Neutrophil (primary cell): ENCODE data around the gene NOTCH2NLA.
"Not testable (repeated sequence)": the region's sequence is repeated elsewhere in the genome, so short reads cannot be mapped to it uniquely, and the experiment has no call there.

ENCODE experiments used
- H3K27ac ChIP-seq: fragments of 200-600 bp; sonication (generic); 2 replicates; pipeline ENCODE4 v1.5.1; 2016; ENCODE audit warnings: mild to moderate bottlenecking, moderate library complexity
- H3K27me3 ChIP-seq: fragments of 200-600 bp; sonication (generic); 2 replicates; pipeline ENCODE4 v1.6.0; 2016; ENCODE audit warnings: mild to moderate bottlenecking
- H3K36me3 ChIP-seq: fragments of 200-600 bp; sonication (generic); 2 replicates; pipeline ENCODE4 v1.5.1; 2017
- H3K4me1 ChIP-seq, 2 experiments: fragments of 200-600 bp in 1 of 2; sonication (generic) in 1 of 2; 1 replicate in 1 of 2; 2 replicates in 1 of 2; pipeline versions ENCODE4 v1.5.1 to v1.6.1; 2013 to 2016; ENCODE audit warnings: low read depth in 1 of 2, low read length in 1 of 2, mild to moderate bottlenecking in 1 of 2, moderate library complexity in 1 of 2; ENCODE audit not compliant: control insufficient read depth in 1 of 2, insufficient read depth in 1 of 2
- H3K4me3 ChIP-seq, 2 experiments: fragments of 200-600 bp in 1 of 2; sonication (generic) in 1 of 2; 1 replicate in 1 of 2; 2 replicates in 1 of 2; pipeline ENCODE4 v1.5.1; 2013 to 2016; ENCODE audit warnings: low read depth in 1 of 2, low read length in 1 of 2, mild to moderate bottlenecking in 1 of 2, moderate library complexity in 1 of 2
- H3K9me3 ChIP-seq: fragments of 200-600 bp; sonication (generic); 2 replicates; pipeline ENCODE4 v1.5.1; 2016
- CTCF ChIP-seq: fragments of 200-600 bp; sonication (generic); IDR thresholded peaks from 2 replicates; pipeline ENCODE4 v1.5.1; 2016; ENCODE audit warnings: antibody characterized with exemption

Gene NOTCH2NLA

GRCh38 chr1:146253249-146253855, 24.5 kb upstream of the NOTCH2NLA start:
- H3K9me3 ChIP-seq, H3K27ac ChIP-seq, H3K4me3 ChIP-seq, H3K4me1 ChIP-seq, H3K36me3 ChIP-seq, H3K27me3 ChIP-seq: not testable (repeated sequence)

GRCh38 chr1:146251523-146251922, 22.7 kb upstream of the NOTCH2NLA start:
- not testable (repeated sequence) for H3K36me3 ChIP-seq, H3K27me3 ChIP-seq, H3K4me3 ChIP-seq

GRCh38 chr1:146248643-146249042, 19.8 kb upstream of the NOTCH2NLA start:
- H3K4me1 ChIP-seq, H3K27me3 ChIP-seq, H3K36me3 ChIP-seq, H3K9me3 ChIP-seq, H3K4me3 ChIP-seq, H3K27ac ChIP-seq: not testable (repeated sequence)

More at GRCh38 chr1:146251523-146251922, 22.7 kb upstream of the NOTCH2NLA start:
- not testable (repeated sequence) for H3K9me3 ChIP-seq, H3K27ac ChIP-seq, H3K4me1 ChIP-seq

- H3K4me1 ChIP-seq, H3K27ac ChIP-seq, H3K36me3 ChIP-seq, H3K9me3 ChIP-seq, H3K27me3 ChIP-seq, H3K4me3 ChIP-seq: not testable (repeated sequence)
These were observed 7.8 kb upstream of the NOTCH2NLA start for GRCh38 chr1:146236626-146237025.

- not testable (repeated sequence) for H3K4me1 ChIP-seq, H3K27ac ChIP-seq, H3K27me3 ChIP-seq, H3K9me3 ChIP-seq, H3K4me3 ChIP-seq, H3K36me3 ChIP-seq
These were observed 7.3 kb upstream of the NOTCH2NLA start for GRCh38 chr1:146236026-146236601.

- peak overlapping the region; percentile 55 to 71 for H3K4me3 ChIP-seq
- not testable (repeated sequence) for H3K27me3 ChIP-seq, H3K9me3 ChIP-seq, H3K36me3 ChIP-seq, H3K4me1 ChIP-seq
- peak overlapping the region; percentile 73 for H3K27ac ChIP-seq
These were observed 608 bp downstream of the NOTCH2NLA start for GRCh38 chr1:146228144-146228682.

GRCh38 chr1:146174531-146174930, 54.3 kb downstream of the NOTCH2NLA start:
- not testable (repeated sequence) for H3K9me3 ChIP-seq, H3K4me3 ChIP-seq, H3K27me3 ChIP-seq, H3K4me1 ChIP-seq, H3K36me3 ChIP-seq
- H3K27ac ChIP-seq = peak overlapping the region; percentile 63

GRCh38 chr1:146167740-146168139, 61.1 kb downstream of the NOTCH2NLA start:
- not testable (repeated sequence) for H3K27me3 ChIP-seq, H3K36me3 ChIP-seq, H3K9me3 ChIP-seq, H3K4me1 ChIP-seq, H3K27ac ChIP-seq, H3K4me3 ChIP-seq

- H3K4me3 ChIP-seq, H3K27ac ChIP-seq, H3K27me3 ChIP-seq, H3K9me3 ChIP-seq, H3K36me3 ChIP-seq, H3K4me1 ChIP-seq: not testable (repeated sequence)
These were observed 61.5 kb downstream of the NOTCH2NLA start for GRCh38 chr1:146167273-146167672.

- not testable (repeated sequence) for H3K27me3 ChIP-seq, H3K9me3 ChIP-seq, H3K36me3 ChIP-seq, H3K4me3 ChIP-seq, H3K4me1 ChIP-seq, H3K27ac ChIP-seq
- TF ChIP-seq CTCF = peak; percentile 41
These were observed 84.4 kb downstream of the NOTCH2NLA start, which contains the start of gene NBPF10 for GRCh38 chr1:146144465-146144864. NBPF10 (minus strand) TSS chr1:146144804; CDS start chr1:146144769, 35 bp downstream.
